Endothelial cell of umbilical vein (primary cell): ENCODE data around the gene ITPR1.

ENCODE experiments used
- CTCF ChIP-seq, 2 donors: IDR thresholded peaks; 1 replicate in 1 of 2; 2 replicates in 1 of 2; pipeline ENCODE4 v1.5.1; 2011; ENCODE audit warnings: low read length in 2 of 2, mild to moderate bottlenecking in 2 of 2, moderate library complexity in 2 of 2, control low read depth in 1 of 2, inconsistent platforms in 1 of 2, low read depth in 1 of 2; ENCODE audit not compliant: insufficient read depth in 1 of 2; ENCODE audit errors: extremely low read depth in 1 of 2
- EZH2 ChIP-seq: IDR thresholded peaks from 2 replicates; pipeline ENCODE4 v1.6.1; 2012; ENCODE audit warnings: borderline replicate concordance, low read depth, mild to moderate bottlenecking, moderate library complexity, low read length, inconsistent platforms; ENCODE audit not compliant: severe bottlenecking
- FOS ChIP-seq: IDR thresholded peaks from 2 replicates; pipeline ENCODE4 v1.6.1; 2011; ENCODE audit warnings: mild to moderate bottlenecking, low read length, moderate library complexity, borderline replicate concordance; ENCODE audit not compliant: insufficient read depth
- GATA2 ChIP-seq: IDR thresholded peaks from 2 replicates; pipeline ENCODE4 v1.7.0; 2011; ENCODE audit warnings: low read depth, mild to moderate bottlenecking, moderate library complexity, mixed read lengths, low read length; ENCODE audit not compliant: insufficient read length, insufficient read depth
- JUN ChIP-seq: IDR thresholded peaks from 2 replicates; pipeline ENCODE4 v1.6.1; 2011; ENCODE audit warnings: borderline replicate concordance, low read depth; ENCODE audit not compliant: insufficient read length, insufficient read depth
- MAX ChIP-seq: IDR thresholded peaks from 2 replicates; pipeline ENCODE4 v1.6.1; 2011; ENCODE audit not compliant: insufficient read depth, insufficient read length
- MYC ChIP-seq: IDR thresholded peaks from one replicate; pipeline ENCODE4 v1.6.1; 2011; ENCODE audit warnings: mild to moderate bottlenecking, low read depth, low read length
- POLR2A ChIP-seq: IDR thresholded peaks from 2 replicates; pipeline ENCODE4 v1.6.1; 2012; ENCODE audit warnings: low read depth, mild to moderate bottlenecking, control low read depth, low read length
- POLR2AphosphoS5 ChIP-seq: IDR thresholded peaks from 2 replicates; pipeline ENCODE4 v1.6.1; 2012; ENCODE audit warnings: low read depth, mild to moderate bottlenecking, control low read depth, low read length, moderate library complexity; ENCODE audit not compliant: insufficient read depth

- TF ChIP-seq CTCF (IDR thresholded peaks at IDR 0.05; ENCODE audit: extremely low read depth in 1 of 2, insufficient read depth in 1 of 2, low read depth in 1 of 2, low read length in 2 of 2) (no peak), POLR2A (no peak), JUN (no peak), POLR2AphosphoS5 (no peak), FOS (no peak), EZH2 (no peak), MYC (no peak), MAX (no peak), GATA2 (no peak)
These were observed 225.9 kb downstream of the ITPR1 start for GRCh38 chr3:4719046-4719501.
